NCI-H1092 (cell line): Measurements from ENCODE around the gene ARL5A.

Source experiments
- DNase-seq: peaks from one replicate; lab custom pipeline; 2025; lab: John Stamatoyannopoulos, UW

The ARL5A gene

GRCh38 chr2:151840216-151841046, 12.2 kb upstream of the ARL5A start:
- no peak for DNase-seq

DNA sequence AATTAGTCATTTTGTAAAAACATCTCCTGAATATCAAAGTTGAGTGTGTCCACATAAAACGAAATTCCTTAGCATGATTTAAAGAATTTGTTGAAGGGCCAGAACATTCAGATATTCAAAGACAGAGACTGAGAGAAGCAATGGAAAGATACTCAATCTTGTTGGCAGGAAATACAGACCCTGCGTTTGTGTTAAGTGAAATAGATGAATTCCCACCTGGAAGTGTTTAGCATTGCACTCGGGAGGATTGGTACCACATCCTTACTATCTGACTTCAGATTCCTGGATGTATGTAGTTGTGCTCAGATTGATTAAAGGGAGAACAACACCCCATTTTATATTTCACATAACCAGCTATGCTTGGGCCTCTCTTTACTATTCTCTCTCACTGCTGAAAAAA, 9.7 kb upstream of the ARL5A start:
- DNase-seq = no peak

DNA sequence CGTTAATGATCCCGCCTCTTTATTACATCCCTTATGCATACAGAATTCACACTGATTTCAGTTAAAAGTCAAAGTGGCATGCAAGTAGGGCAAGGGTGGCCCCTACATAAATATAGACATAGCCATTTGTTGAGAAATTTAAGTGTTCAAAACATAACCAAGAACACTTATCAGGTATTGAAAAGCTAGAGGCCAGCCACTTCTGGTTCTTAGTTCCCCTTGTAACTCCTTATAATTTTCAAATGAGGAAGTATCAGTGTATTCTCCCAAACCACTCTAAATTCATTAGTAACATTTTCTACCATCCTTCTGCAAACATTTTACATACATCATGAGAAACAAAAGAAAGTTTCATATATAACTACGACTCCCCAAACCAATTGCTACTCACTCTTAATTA, 5.8 kb upstream of the ARL5A start:
- DNase-seq = no peak

DNA sequence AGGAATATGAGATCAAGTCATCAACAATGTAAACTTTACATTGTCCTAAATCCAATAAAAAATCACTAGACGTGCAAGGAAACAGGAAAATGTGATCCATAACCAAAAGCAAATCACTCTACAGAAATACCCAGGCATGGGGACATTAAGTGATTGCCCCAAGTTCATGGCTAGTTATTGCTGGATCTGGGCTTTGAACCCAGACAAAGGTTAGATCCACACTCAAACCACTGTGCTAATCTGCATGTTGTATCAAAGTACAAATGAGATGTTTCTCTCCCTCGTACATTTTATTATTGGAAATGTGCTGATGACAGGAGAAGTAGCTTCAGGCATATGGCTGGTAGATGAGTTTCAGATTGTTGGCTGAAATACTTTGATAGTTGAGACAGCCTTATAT, 2.7 kb upstream of the ARL5A start:
- DNase-seq = no peak

DNA sequence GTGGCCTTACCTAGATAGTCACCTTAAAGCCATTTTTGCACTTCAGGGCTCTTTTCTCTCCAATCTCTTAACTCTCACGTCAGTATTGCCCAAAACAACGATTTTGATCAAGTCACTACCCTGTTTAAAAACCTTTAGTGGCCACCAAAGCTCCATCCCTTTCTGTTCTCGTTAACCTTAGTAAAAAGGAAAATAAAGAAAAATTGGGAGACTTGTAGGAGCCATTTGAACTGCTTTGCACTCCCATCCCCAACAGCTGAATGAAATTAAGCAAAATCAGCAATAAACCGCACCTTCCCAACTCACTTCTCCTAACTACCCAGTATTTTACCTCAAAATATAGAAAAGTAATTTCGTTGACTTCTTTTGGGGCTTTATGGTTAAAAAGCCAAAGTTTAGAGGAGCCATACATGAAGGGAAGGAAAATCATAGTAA, 686 bp upstream of the ARL5A start:
- DNase-seq = no peak

- DNase-seq = no peak
These were observed 568 bp downstream of the ARL5A start for GRCh38 chr2:151827564-151828142.

- no peak for DNase-seq
These were observed 1.5 kb downstream of the ARL5A start for GRCh38 chr2:151826737-151827157.

DNA sequence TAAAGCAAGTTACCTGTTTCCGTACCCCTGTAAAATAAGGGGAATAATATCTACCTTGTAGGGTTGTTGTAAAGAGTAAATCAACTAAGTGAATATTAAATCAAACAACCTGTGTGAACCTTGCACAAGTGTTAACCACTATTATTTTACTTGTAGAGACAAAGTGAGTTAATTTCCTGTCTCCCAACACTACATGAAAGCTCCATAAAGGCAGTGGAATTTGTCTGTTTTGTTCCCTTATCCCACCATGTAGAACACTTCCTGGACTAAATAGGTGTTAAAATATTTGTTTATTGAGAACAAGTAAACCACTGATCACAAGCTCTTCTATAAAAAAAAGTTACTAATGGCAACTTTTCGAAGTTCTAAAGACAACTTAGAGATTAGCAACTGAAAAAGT, 3.3 kb downstream of the ARL5A start:
- DNase-seq = no peak

- DNase-seq = no peak
These were observed 4.6 kb downstream of the ARL5A start for GRCh38 chr2:151823651-151824050.

GRCh38 chr2:151819920-151820319, 8.3 kb downstream of the ARL5A start:
- DNase-seq = no peak

DNA sequence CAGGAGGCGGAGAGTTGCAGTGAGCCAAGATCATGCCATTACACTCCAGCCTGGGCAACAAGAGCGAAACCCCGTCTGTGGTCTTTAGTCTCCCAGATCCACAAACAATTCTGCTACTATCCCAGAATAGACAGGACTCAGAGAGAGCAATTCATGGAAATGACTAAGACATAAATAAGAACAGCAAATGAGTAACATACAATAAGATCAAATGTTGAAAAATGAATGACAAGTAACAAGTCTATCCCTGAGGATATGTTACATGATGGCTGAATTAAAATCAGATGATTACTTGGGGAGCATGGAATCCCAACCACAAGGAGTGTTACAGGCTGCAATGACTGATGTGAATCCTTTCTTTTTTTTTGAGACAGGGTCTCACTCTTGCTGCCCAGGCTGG, 10.3 kb downstream of the ARL5A start:
- DNase-seq = no peak

DNA sequence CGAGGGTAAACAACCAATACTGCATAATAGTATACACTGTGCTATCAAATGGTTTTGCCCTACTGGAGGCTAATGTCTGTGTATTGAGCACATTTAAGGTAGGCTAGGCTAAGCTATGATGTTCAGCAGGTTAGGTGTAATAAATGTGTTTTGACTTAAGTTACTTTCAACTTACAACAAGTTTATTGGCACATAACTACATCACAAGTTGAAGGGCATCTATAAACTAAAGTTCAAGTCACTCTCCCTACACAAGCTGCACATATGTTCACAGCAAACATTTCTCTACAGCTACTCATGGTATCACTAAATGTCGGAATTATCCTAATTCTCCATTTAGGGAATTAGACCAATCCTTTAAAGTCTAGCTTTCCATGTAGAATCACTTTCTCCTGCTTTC, 11.4 kb downstream of the ARL5A start:
- no peak for DNase-seq

DNA sequence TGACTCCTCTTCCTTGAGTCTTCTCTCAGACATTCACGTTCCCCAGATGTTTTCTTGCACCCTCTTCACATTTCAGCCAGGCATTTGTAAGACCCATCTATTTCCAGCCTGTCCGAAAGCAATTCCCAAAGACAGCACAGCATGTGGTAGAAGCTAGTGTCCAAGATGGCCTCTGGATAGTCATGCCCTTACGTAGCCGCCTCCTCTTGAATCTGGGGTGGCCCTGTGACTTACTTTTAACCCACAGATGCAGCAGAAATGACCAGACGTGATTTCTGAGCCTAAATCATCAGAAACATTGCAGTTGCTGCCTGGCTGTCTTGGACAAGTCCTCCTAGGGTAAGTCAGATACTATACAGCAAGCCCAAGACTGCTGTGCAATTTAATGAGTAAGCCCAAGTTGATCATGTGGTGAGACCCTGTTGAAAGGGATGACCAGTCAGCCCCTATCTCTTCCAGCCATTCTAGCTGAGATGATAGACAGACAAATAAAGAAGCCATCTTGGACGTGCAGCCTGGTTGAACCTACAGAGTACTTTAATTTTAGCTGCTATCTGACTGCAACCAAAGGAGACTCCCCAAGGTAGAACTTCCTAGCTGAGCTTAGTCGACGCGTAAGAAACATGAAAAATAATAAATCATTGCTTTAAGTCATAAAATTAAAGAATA, 12.3 kb downstream of the ARL5A start:
- DNase-seq = no peak

- DNase-seq = no peak
These were observed 17.7 kb downstream of the ARL5A start for GRCh38 chr2:151810489-151810888.

GRCh38 chr2:151809073-151809383, 19.2 kb downstream of the ARL5A start:
- DNase-seq = no peak

GRCh38 chr2:151808258-151809072, 19.8 kb downstream of the ARL5A start:
- no peak for DNase-seq

DNA sequence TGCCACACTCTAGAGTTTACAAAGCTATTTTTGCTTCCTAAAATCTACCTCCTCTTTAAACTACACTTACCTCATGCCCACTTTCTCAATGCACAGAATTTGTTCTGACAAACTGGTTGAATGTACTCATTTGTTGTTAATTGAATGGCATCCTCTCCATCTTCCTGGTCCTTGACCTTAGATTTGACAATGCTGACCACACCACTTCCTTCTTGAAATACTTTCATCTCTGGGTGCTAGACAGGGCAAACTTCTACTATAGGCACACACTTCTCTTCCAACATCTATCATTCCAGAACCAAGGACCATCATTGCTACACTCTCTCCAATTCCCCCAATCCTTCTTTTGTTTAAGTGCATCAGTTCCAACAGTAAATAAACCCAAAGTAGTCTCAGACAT, 22.3 kb downstream of the ARL5A start:
- DNase-seq = no peak

GRCh38 chr2:151805343-151805742, 22.9 kb downstream of the ARL5A start:
- no peak for DNase-seq

DNA sequence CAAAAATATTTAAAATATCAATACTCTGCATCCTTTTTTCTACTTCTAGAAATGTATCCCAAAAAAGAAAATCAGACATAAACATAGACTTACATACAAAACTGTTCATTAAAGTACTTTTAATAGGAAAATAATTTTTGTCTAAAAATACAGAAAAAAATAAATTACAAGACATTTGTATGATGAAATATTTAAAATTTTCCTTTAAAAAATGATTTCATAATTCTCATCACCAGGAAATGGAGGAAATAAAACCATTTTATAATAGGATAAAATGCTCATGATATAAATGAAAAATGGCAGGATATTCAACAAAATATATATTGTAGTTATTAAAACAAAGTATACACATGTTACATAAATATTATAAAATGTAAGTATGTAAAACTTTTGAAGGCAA, 24.4 kb downstream of the ARL5A start:
- no peak for DNase-seq

- no peak for DNase-seq
These were observed 25.9 kb downstream of the ARL5A start for GRCh38 chr2:151802315-151802714.

GRCh38 chr2:151799886-151800292, 28.3 kb downstream of the ARL5A start:
- DNase-seq = no peak

GRCh38 chr2:151796774-151797173, 31.4 kb downstream of the ARL5A start:
- no peak for DNase-seq
